ENCODE results near the gene JPH4. TPM values are rescaled to one million over a fixed set of nuclear protein-coding genes. Genes with fewer than 3 reads are reported as not detected.

The JPH4 gene
- total RNA-seq, 1 experiment from 2014 or later: 0.15 TPM

GRCh38 chr14:23520899-23521533, 57.6 kb downstream of the JPH4 start:
- Histone ChIP-seq H3K27ac (ENCODE audit: low read depth, low read length) (no peak overlapping the region), H2AFZ (ENCODE audit: low read depth, low read length, poor library complexity, severe bottlenecking) (no peak overlapping the region), H3K4me1 (ENCODE audit: control insufficient read depth in 1 of 2, insufficient read depth in 2 of 2, low read length in 2 of 2) (no peaks in the 10 kb centered on the region), H3K9ac (ENCODE audit: low read length) (no peak overlapping the region), H3K36me3 (ENCODE audit: control insufficient read depth in 1 of 2, insufficient read depth in 2 of 2, low read length in 2 of 2) (no peaks in the 10 kb centered on the region; a peak in 1 of 4 replicates), H3K9me2 (ENCODE audit: insufficient read depth) (no peaks in the 10 kb centered on the region), H3K4me3 (replicated peaks in 1 of 2; ENCODE audit: low read depth in 1 of 2, low read length in 2 of 2) (no peak overlapping the region), H3K79me2 (ENCODE audit: insufficient read depth, low read length) (no peaks in the 10 kb centered on the region), H3K9me3 (ENCODE audit: control insufficient read depth in 1 of 2, insufficient read depth in 1 of 2, low read depth in 1 of 2, low read length in 2 of 2) (no peaks in the 10 kb centered on the region), H3K27me3 (ENCODE audit: insufficient read depth, low read length) (no peaks in the 10 kb centered on the region), H3K4me2 (ENCODE audit: low read length) (no peak overlapping the region), H4K20me1 (ENCODE audit: insufficient read depth) (no peaks in the 10 kb centered on the region)
- no peak for ATAC-seq
- ChIA-PET CTCF (no interaction called here), POLR2A (no interaction called here), RAD21 (ENCODE audit: low non-redundant PET in 1 of 2, low total read pairs in 2 of 2, uncharacterized antibody in 2 of 2, unreplicated experiment in 2 of 2) (no interaction called here)
- intact Hi-C loops (cut with micrococcal nuclease): no loop called here
- DNase-seq (ENCODE audit: low read depth, low spot score): no peak
- no TSS peak for BruUV-seq (replicated peaks)
- TF ChIP-seq EZH2phosphoT487 (IDR thresholded peaks at IDR 0.05; ENCODE audit: borderline replicate concordance) (no peak), ATF3 (IDR thresholded peaks at IDR 0.05) (no peak), TCF7L2 (IDR thresholded peaks at IDR 0.05; ENCODE audit: borderline replicate concordance, extremely low read depth, insufficient read depth, insufficient read length) (no peak), EZH2 (IDR thresholded peaks at IDR 0.05) (no peak), MAX (IDR thresholded peaks at IDR 0.05) (no peak), SRF (IDR thresholded peaks at IDR 0.05; ENCODE audit: low read depth) (no peak)

- ATAC-seq (no peak), DNase-seq (ENCODE audit: low read depth, low spot score) (no peak)
- intact Hi-C loops (cut with micrococcal nuclease): no loop called here
- Histone ChIP-seq H3K27ac (ENCODE audit: low read depth, low read length) (no peak overlapping the region), H3K9me3 (ENCODE audit: control insufficient read depth in 1 of 2, insufficient read depth in 1 of 2, low read depth in 1 of 2, low read length in 2 of 2) (no peaks in the 10 kb centered on the region), H3K36me3 (ENCODE audit: control insufficient read depth in 1 of 2, insufficient read depth in 2 of 2, low read length in 2 of 2) (no peaks in the 10 kb centered on the region; a peak in 1 of 4 replicates), H4K20me1 (ENCODE audit: insufficient read depth) (no peaks in the 10 kb centered on the region), H3K79me2 (ENCODE audit: insufficient read depth, low read length) (no peaks in the 10 kb centered on the region), H3K9me2 (ENCODE audit: insufficient read depth) (no peaks in the 10 kb centered on the region), H2AFZ (ENCODE audit: low read depth, low read length, poor library complexity, severe bottlenecking) (no peak overlapping the region), H3K4me1 (ENCODE audit: control insufficient read depth in 1 of 2, insufficient read depth in 2 of 2, low read length in 2 of 2) (no peaks in the 10 kb centered on the region), H3K4me3 (replicated peaks in 1 of 2; ENCODE audit: low read depth in 1 of 2, low read length in 2 of 2) (no peak overlapping the region), H3K4me2 (ENCODE audit: low read length) (no peak overlapping the region), H3K9ac (ENCODE audit: low read length) (no peak overlapping the region), H3K27me3 (ENCODE audit: insufficient read depth, low read length) (no peaks in the 10 kb centered on the region)
- TF ChIP-seq REST (IDR thresholded peaks at IDR 0.05; ENCODE audit: low read depth): no peak
- no peak for TF ChIP-seq SIN3A (IDR thresholded peaks at IDR 0.05; ENCODE audit: low read depth)
- no peak for TF ChIP-seq CEBPB (IDR thresholded peaks at IDR 0.05; ENCODE audit: low read depth)
- TF ChIP-seq EZH2phosphoT487 (IDR thresholded peaks at IDR 0.05; ENCODE audit: borderline replicate concordance): no peak
- TF ChIP-seq CBX3 (IDR thresholded peaks at IDR 0.05; ENCODE audit: low read depth): no peak
- POLR2A ChIA-PET: no interaction called here
- BruUV-seq (replicated peaks): no TSS peak
- RAD21 ChIA-PET (ENCODE audit: low non-redundant PET in 1 of 2, low total read pairs in 2 of 2, uncharacterized antibody in 2 of 2, unreplicated experiment in 2 of 2): no interaction called here
- CTCF ChIA-PET: no interaction called here
Observed at GRCh38 chr14:23518709-23519108, 59.9 kb downstream of the JPH4 start.
